ENCODE data around the gene CLRN3. TPM values are rescaled to one million over a fixed set of nuclear protein-coding genes. Genes with fewer than 3 reads are reported as not detected.

Gene CLRN3
- total RNA-seq, 2 experiments from 2014 or later = not detected

GRCh38 chr10:127905001-127905847, 12.5 kb upstream of the CLRN3 start:
- Mint-ChIP-seq H3K4me3 (no peak overlapping the region), H3K27ac (no peak overlapping the region), H3K36me3 (ENCODE audit: low read depth) (no peaks in the 10 kb centered on the region), H3K27me3 (peaks cover 34% of the 10 kb centered on the region), H3K4me1 (no peaks in the 10 kb centered on the region), H3K9me3 (no peaks in the 10 kb centered on the region)
- ChIA-PET CTCF (interaction anchor here (0.7 to 3.6 kb wide), 8 partner anchors 10 to 172 kb away, joined by 3 to 74 read pairs (median 4); no protein-coding TSS in a partner anchor), POLR2A (no interaction called here)
- DNase-seq = no peak

- Mint-ChIP-seq H3K27ac (no peak overlapping the region), H3K36me3 (ENCODE audit: low read depth) (no peaks in the 10 kb centered on the region), H3K27me3 (peaks cover 36% of the 10 kb centered on the region), H3K4me1 (no peaks in the 10 kb centered on the region), H3K4me3 (no peak overlapping the region), H3K9me3 (no peaks in the 10 kb centered on the region)
- ChIA-PET POLR2A (no interaction called here), CTCF (interaction anchor here (1.0 to 3.6 kb wide), 2 partner anchors 107 to 131 kb away, joined by 3 to 74 read pairs; no protein-coding TSS in a partner anchor)
- DNase-seq = no peak
These were observed 11.7 kb upstream of the CLRN3 start for GRCh38 chr10:127904311-127905000.

- DNase-seq = no peak
- Mint-ChIP-seq H3K27me3 (peaks cover 38% of the 10 kb centered on the region), H3K4me3 (no peak overlapping the region), H3K9me3 (no peaks in the 10 kb centered on the region), H3K4me1 (no peaks in the 10 kb centered on the region), H3K27ac (no peak overlapping the region), H3K36me3 (ENCODE audit: low read depth) (no peaks in the 10 kb centered on the region)
- ChIA-PET CTCF (interaction anchor here (3.6 kb wide), 1 partner anchor 108 kb away, joined by 74 read pairs; no protein-coding TSS in a partner anchor), POLR2A (no interaction called here)
These were observed 11.0 kb upstream of the CLRN3 start for GRCh38 chr10:127903789-127904188.

GRCh38 chr10:127899766-127900387, 7.1 kb upstream of the CLRN3 start:
- no peak for DNase-seq
- H3K4me1 Mint-ChIP-seq = peaks cover 4% of the 10 kb centered on the region

GRCh38 chr10:127897177-127897576, 4.4 kb upstream of the CLRN3 start:
- Mint-ChIP-seq H3K4me3 (no peak overlapping the region), H3K9me3 (peaks cover 2% of the 10 kb centered on the region), H3K27ac (no peak overlapping the region), H3K36me3 (ENCODE audit: low read depth) (no peaks in the 10 kb centered on the region), H3K4me1 (peaks cover 4% of the 10 kb centered on the region), H3K27me3 (peaks cover 33% of the 10 kb centered on the region)
- ChIA-PET CTCF (no interaction called here), POLR2A (no interaction called here)
- no peak for DNase-seq

More at GRCh38 chr10:127899766-127900387, 7.1 kb upstream of the CLRN3 start:
- Mint-ChIP-seq H3K36me3 (ENCODE audit: low read depth) (no peaks in the 10 kb centered on the region), H3K4me3 (no peak overlapping the region), H3K27me3 (peaks cover 34% of the 10 kb centered on the region), H3K27ac (no peak overlapping the region), H3K9me3 (peaks cover 2% of the 10 kb centered on the region)
- CTCF ChIA-PET = interaction anchor here (1.4 kb wide), 2 partner anchors 16 to 111 kb away, joined by 4 to 5 read pairs; no protein-coding TSS in a partner anchor
- POLR2A ChIA-PET = no interaction called here

- DNase-seq = no peak
- Mint-ChIP-seq H3K9me3 (peaks cover 2% of the 10 kb centered on the region), H3K27ac (no peak overlapping the region), H3K36me3 (ENCODE audit: low read depth) (no peaks in the 10 kb centered on the region), H3K27me3 (peaks cover 33% of the 10 kb centered on the region), H3K4me1 (peaks cover 4% of the 10 kb centered on the region), H3K4me3 (no peak overlapping the region)
- POLR2A ChIA-PET = no interaction called here
- CTCF ChIA-PET = no interaction called here
These were observed 3.8 kb upstream of the CLRN3 start for GRCh38 chr10:127896590-127896989.

GRCh38 chr10:127894146-127894545, 1.4 kb upstream of the CLRN3 start:
- ChIA-PET CTCF (interaction anchor here (1.3 kb wide), 2 partner anchors 12 to 175 kb away, joined by 3 to 4 read pairs; no protein-coding TSS in a partner anchor), POLR2A (no interaction called here)
- Mint-ChIP-seq H3K9me3 (peaks cover 2% of the 10 kb centered on the region), H3K27me3 (peaks cover 28% of the 10 kb centered on the region), H3K4me3 (no peak overlapping the region), H3K4me1 (peaks cover 4% of the 10 kb centered on the region), H3K27ac (no peak overlapping the region), H3K36me3 (ENCODE audit: low read depth) (no peaks in the 10 kb centered on the region)
- DNase-seq = no peak

GRCh38 chr10:127890832-127891334, 1.9 kb downstream of the CLRN3 start:
- Mint-ChIP-seq H3K27me3 (peaks cover 15% of the 10 kb centered on the region), H3K4me1 (peaks cover 4% of the 10 kb centered on the region), H3K27ac (no peak overlapping the region), H3K9me3 (no peaks in the 10 kb centered on the region), H3K36me3 (ENCODE audit: low read depth) (no peaks in the 10 kb centered on the region), H3K4me3 (no peak overlapping the region)
- POLR2A ChIA-PET = no interaction called here
- CTCF ChIA-PET = no interaction called here
- no peak for DNase-seq

GRCh38 chr10:127890216-127890615, 2.5 kb downstream of the CLRN3 start:
- Mint-ChIP-seq H3K27me3 (peaks cover 15% of the 10 kb centered on the region), H3K4me1 (peaks cover 2% of the 10 kb centered on the region), H3K9me3 (no peaks in the 10 kb centered on the region), H3K27ac (no peak overlapping the region), H3K36me3 (ENCODE audit: low read depth) (no peaks in the 10 kb centered on the region), H3K4me3 (no peak overlapping the region)
- ChIA-PET CTCF (no interaction called here), POLR2A (no interaction called here)
- no peak for DNase-seq

GRCh38 chr10:127889605-127890195, 3.0 kb downstream of the CLRN3 start:
- Mint-ChIP-seq H3K4me1 (no peaks in the 10 kb centered on the region), H3K4me3 (no peak overlapping the region)
- CTCF ChIA-PET = no interaction called here

GRCh38 chr10:127888521-127889312, 4.0 kb downstream of the CLRN3 start:
- CTCF ChIA-PET = no interaction called here
- no peaks in the 10 kb centered on the region for H3K36me3 Mint-ChIP-seq (ENCODE audit: low read depth)
- DNase-seq = no peak

More at GRCh38 chr10:127889605-127890195, 3.0 kb downstream of the CLRN3 start:
- no peak for DNase-seq
- Mint-ChIP-seq H3K27ac (no peak overlapping the region), H3K36me3 (ENCODE audit: low read depth) (no peaks in the 10 kb centered on the region), H3K27me3 (peaks cover 15% of the 10 kb centered on the region), H3K9me3 (no peaks in the 10 kb centered on the region)
- POLR2A ChIA-PET = no interaction called here

More at GRCh38 chr10:127888521-127889312, 4.0 kb downstream of the CLRN3 start:
- Mint-ChIP-seq H3K4me1 (no peaks in the 10 kb centered on the region), H3K4me3 (no peak overlapping the region), H3K9me3 (no peaks in the 10 kb centered on the region), H3K27me3 (peaks cover 11% of the 10 kb centered on the region), H3K27ac (no peak overlapping the region)
- POLR2A ChIA-PET = no interaction called here

Data from activated CD4-positive, alpha-beta T cell treated with anti-CD3 and anti-CD28 coated beads, Interleukin-2, amount 10 ng/mL, durations not matched to agents 7 days and 5 days (primary cell).